Endothelial cell of umbilical vein (primary cell): ENCODE data around the gene NFKB2. TPM values are rescaled to one million over a fixed set of nuclear protein-coding genes. Genes with fewer than 3 reads are reported as not detected.

Experiments used
- BruUV-seq: library from RNA; stranded (reverse); fragments of 400-500 nt; replicated peaks from 2 replicates; lab custom pipeline; 2021; lab: Mats Ljungman, UMichigan
- CTCF ChIA-PET: fragments of 300-600, 350-600 bp; sonication (Branson Sonifier 250); formaldehyde crosslinking; loops from one replicate; lab custom pipeline; 2021; ENCODE audit warnings: antibody characterized with exemption, inconsistent platforms; lab: Charles Lee
- POLR2A ChIA-PET: fragments of 300-600, 350-600 bp; sonication (Branson Sonifier 250); formaldehyde crosslinking; loops from one replicate; lab custom pipeline; 2021; ENCODE audit warnings: antibody characterized with exemption, inconsistent platforms; lab: Charles Lee
- DNase-seq: peaks from one replicate; pipeline ENCODE4 v3.0.0-alpha.2; 2011; ENCODE audit warnings: low read depth, low spot score
- FAIRE-seq: peaks from 2 replicates; lab custom pipeline; 2011; peaks lifted over from hg19 to GRCh38; lab: Jason Lieb, UNC
- H2AFZ ChIP-seq: 2 replicates; pipeline ENCODE4 v1.6.0; 2012; ENCODE audit warnings: low read depth, low read length, control low read depth, inconsistent platforms
- H3K27ac ChIP-seq: 2 replicates; pipeline ENCODE4 v1.5.1; 2011; ENCODE audit warnings: low read depth, mild to moderate bottlenecking, control low read depth, low read length, moderate library complexity; ENCODE audit not compliant: insufficient read depth
- H3K27me3 ChIP-seq, 2 experiments: 2 replicates each; pipeline versions ENCODE4 v1.6.0 to v1.6.1; 2011; ENCODE audit warnings: low read length in 2 of 2, mixed read lengths in 1 of 2; ENCODE audit not compliant: control insufficient read depth in 2 of 2, insufficient read depth in 2 of 2
- H3K36me3 ChIP-seq, 2 experiments: 2 replicates in 1 of 2; 3 replicates in 1 of 2; pipeline ENCODE4 v1.5.1; 2011; ENCODE audit warnings: low read length in 2 of 2, mild to moderate bottlenecking in 1 of 2, moderate library complexity in 1 of 2; ENCODE audit not compliant: control insufficient read depth in 2 of 2, insufficient read depth in 2 of 2; ENCODE audit errors: extremely low read depth in 1 of 2
- H3K4me1 ChIP-seq: 3 replicates; pipeline ENCODE4 v1.5.1; 2011; ENCODE audit warnings: mild to moderate bottlenecking, low read length; ENCODE audit not compliant: control insufficient read depth, insufficient read depth; ENCODE audit errors: extremely low read depth
- H3K4me2 ChIP-seq: 2 replicates; pipeline ENCODE4 v1.6.1; 2011; ENCODE audit warnings: low read length, control low read depth, mixed read lengths; ENCODE audit not compliant: insufficient read depth
- H3K4me3 ChIP-seq, 3 experiments: fragments of 200-600 bp in 1 of 3; sonication (generic), shearing (Covaris generic) in 1 of 3; replicated peaks in 1 of 3; 2 replicates each; pipeline ENCODE4 v1.5.1; 2011 to 2016; ENCODE audit warnings: control low read depth in 3 of 3, low read length in 3 of 3, mild to moderate bottlenecking in 2 of 3, inconsistent platforms in 1 of 3, low read depth in 1 of 3, moderate library complexity in 1 of 3; ENCODE audit not compliant: insufficient read depth in 1 of 3
- H3K79me2 ChIP-seq: 2 replicates; pipeline ENCODE4 v1.6.0; 2012; ENCODE audit warnings: low read length, inconsistent platforms; ENCODE audit not compliant: control insufficient read depth, insufficient read depth
- H3K9ac ChIP-seq: replicated peaks from 2 replicates; pipeline ENCODE3; 2011; ENCODE audit warnings: low read length, control low read depth; ENCODE audit not compliant: insufficient read depth; ENCODE audit errors: extremely low read depth
- H3K9me1 ChIP-seq: replicated peaks from 3 replicates; pipeline ENCODE4 v1.6.0; 2011; ENCODE audit warnings: mild to moderate bottlenecking, low read length; ENCODE audit not compliant: control insufficient read depth, insufficient read depth; ENCODE audit errors: extremely low read depth
- H3K9me3 ChIP-seq: replicated peaks from 2 replicates; pipeline ENCODE4 v1.5.1; 2012; ENCODE audit warnings: low read length, inconsistent platforms; ENCODE audit not compliant: control insufficient read depth, insufficient read depth
- H4K20me1 ChIP-seq: replicated peaks from 2 replicates; pipeline ENCODE3; 2011; ENCODE audit warnings: mild to moderate bottlenecking, low read length; ENCODE audit not compliant: control insufficient read depth, insufficient read depth; ENCODE audit errors: extremely low read depth
- EZH2 ChIP-seq: IDR thresholded peaks from 2 replicates; pipeline ENCODE4 v1.6.1; 2012; ENCODE audit warnings: borderline replicate concordance, low read depth, mild to moderate bottlenecking, moderate library complexity, low read length, inconsistent platforms; ENCODE audit not compliant: severe bottlenecking
- FOS ChIP-seq: IDR thresholded peaks from 2 replicates; pipeline ENCODE4 v1.6.1; 2011; ENCODE audit warnings: mild to moderate bottlenecking, low read length, moderate library complexity, borderline replicate concordance; ENCODE audit not compliant: insufficient read depth
- GATA2 ChIP-seq: IDR thresholded peaks from 2 replicates; pipeline ENCODE4 v1.7.0; 2011; ENCODE audit warnings: low read depth, mild to moderate bottlenecking, moderate library complexity, mixed read lengths, low read length; ENCODE audit not compliant: insufficient read length, insufficient read depth
- JUN ChIP-seq: IDR thresholded peaks from 2 replicates; pipeline ENCODE4 v1.6.1; 2011; ENCODE audit warnings: borderline replicate concordance, low read depth; ENCODE audit not compliant: insufficient read length, insufficient read depth
- MYC ChIP-seq: IDR thresholded peaks from one replicate; pipeline ENCODE4 v1.6.1; 2011; ENCODE audit warnings: mild to moderate bottlenecking, low read depth, low read length
- POLR2A ChIP-seq: IDR thresholded peaks from 2 replicates; pipeline ENCODE4 v1.6.1; 2012; ENCODE audit warnings: low read depth, mild to moderate bottlenecking, control low read depth, low read length
- POLR2AphosphoS5 ChIP-seq: IDR thresholded peaks from 2 replicates; pipeline ENCODE4 v1.6.1; 2012; ENCODE audit warnings: low read depth, mild to moderate bottlenecking, control low read depth, low read length, moderate library complexity; ENCODE audit not compliant: insufficient read depth
- dilution Hi-C: fragments of 300-500 bp; cut with MboI; formaldehyde crosslinking; loops from one replicate; pipeline ENCODE4 v1.15.0; 2019; ENCODE audit warnings: low sequenced_read_pairs; ENCODE audit not compliant: extremely low pct_ligation_motif_present
- intact Hi-C: fragments of 100-400 bp; cut with micrococcal nuclease; formaldehyde crosslinking; loops from one replicate; pipeline ENCODE4 v1.10.0; 2022
- polyA plus RNA-seq, 4 experiments: library from polyadenylated mRNA; depleted of rRNA in 3 of 4; stranded (reverse) in 3 of 4; unstranded in 1 of 4; fragments of >200 nt; gene quantifications; 2 replicates each; pipeline versions ENCODE4 v1.2.1 to v1.2.3, GENCODE V29; 2011 to 2012; ENCODE audit warnings: missing spikeins in 1 of 4
- total RNA-seq: library from RNA; stranded (reverse); gene quantifications from 2 replicates; pipeline ENCODE4 v1.2.3, GENCODE V29; 2021
- TF ChIP-seq, protein P1 (sequence below): IDR thresholded peaks from 2 replicates; pipeline ENCODE4 v1.6.1; 2011; ENCODE audit not compliant: insufficient read depth, insufficient read length
- TF ChIP-seq, protein P2 (sequence below), 2 donors: IDR thresholded peaks; 1 replicate in 1 of 2; 2 replicates in 1 of 2; pipeline ENCODE4 v1.5.1; 2011; ENCODE audit warnings: low read length in 2 of 2, mild to moderate bottlenecking in 2 of 2, moderate library complexity in 2 of 2, control low read depth in 1 of 2, inconsistent platforms in 1 of 2, low read depth in 1 of 2; ENCODE audit not compliant: insufficient read depth in 1 of 2; ENCODE audit errors: extremely low read depth in 1 of 2

Gene NFKB2
- total and polyA plus RNA-seq, 2 donors (not counting 3 experiments of a cell fraction or from before 2014, with no cell fraction given), result 21.0 to 25.6 TPM

DNA sequence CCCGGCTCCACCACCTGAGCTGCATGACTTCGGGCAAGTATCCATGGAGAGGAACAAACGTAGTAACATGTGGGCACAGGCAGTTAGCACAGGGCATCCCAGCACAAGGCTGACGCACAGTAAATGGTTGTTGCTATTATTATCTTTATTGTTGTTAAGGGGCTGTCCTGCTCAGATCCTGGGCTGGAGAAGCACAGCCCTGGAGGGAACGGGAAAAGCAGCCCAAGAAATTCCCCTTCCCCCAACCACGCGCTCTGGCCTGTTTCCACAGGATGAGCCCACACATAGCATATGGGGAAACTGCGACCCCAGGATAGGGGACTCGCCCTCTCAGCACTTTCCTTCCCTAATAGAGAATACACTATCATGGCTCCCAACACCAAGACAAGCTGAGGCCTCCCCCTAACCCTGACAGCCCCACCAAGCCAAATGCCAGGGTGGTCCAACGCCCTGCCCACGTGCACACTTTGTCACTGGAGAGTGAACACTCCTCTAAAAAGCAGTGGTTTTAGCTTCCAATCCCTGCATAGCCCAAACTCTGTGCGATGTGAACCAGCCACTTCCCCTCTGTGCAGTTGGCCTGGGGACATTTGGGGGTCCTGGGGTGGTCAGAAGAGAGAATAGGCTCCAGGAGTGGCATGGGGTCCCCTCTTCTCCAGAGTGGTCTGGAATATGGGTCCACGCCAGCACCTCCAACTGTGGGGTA lies 12.1 kb downstream of the NFKB2 start:
- TF ChIP-seq, protein P1, sequence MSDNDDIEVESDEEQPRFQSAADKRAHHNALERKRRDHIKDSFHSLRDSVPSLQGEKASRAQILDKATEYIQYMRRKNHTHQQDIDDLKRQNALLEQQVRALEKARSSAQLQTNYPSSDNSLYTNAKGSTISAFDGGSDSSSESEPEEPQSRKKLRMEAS, result no peak
- TF ChIP-seq MYC, result no peak
- no peak for TF ChIP-seq FOS
- no peak for TF ChIP-seq EZH2
- TF ChIP-seq POLR2AphosphoS5, result no peak
- TF ChIP-seq POLR2A, result no peak
- no peak for TF ChIP-seq GATA2
- no peak for TF ChIP-seq JUN
- TF ChIP-seq, protein P2, sequence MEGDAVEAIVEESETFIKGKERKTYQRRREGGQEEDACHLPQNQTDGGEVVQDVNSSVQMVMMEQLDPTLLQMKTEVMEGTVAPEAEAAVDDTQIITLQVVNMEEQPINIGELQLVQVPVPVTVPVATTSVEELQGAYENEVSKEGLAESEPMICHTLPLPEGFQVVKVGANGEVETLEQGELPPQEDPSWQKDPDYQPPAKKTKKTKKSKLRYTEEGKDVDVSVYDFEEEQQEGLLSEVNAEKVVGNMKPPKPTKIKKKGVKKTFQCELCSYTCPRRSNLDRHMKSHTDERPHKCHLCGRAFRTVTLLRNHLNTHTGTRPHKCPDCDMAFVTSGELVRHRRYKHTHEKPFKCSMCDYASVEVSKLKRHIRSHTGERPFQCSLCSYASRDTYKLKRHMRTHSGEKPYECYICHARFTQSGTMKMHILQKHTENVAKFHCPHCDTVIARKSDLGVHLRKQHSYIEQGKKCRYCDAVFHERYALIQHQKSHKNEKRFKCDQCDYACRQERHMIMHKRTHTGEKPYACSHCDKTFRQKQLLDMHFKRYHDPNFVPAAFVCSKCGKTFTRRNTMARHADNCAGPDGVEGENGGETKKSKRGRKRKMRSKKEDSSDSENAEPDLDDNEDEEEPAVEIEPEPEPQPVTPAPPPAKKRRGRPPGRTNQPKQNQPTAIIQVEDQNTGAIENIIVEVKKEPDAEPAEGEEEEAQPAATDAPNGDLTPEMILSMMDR (IDR thresholded peaks at IDR 0.05; ENCODE audit: extremely low read depth in 1 of 2, insufficient read depth in 1 of 2, low read depth in 1 of 2, low read length in 2 of 2), result no peak
- H3K27me3 ChIP-seq, result peaks cover 37 to 44% of the 10 kb centered on the region in 2 experiments
- no TSS peak for BruUV-seq
- H3K4me2 ChIP-seq, result no peak overlapping the region
- peaks cover 0 to under 1% of the 10 kb centered on the region in 2 experiments for H3K36me3 ChIP-seq
- POLR2A ChIA-PET, result no interaction called here
- H3K9me1 ChIP-seq, result no peaks in the 10 kb centered on the region
- intact Hi-C loops, result no loop called here
- H2AFZ ChIP-seq, result no peak overlapping the region
- no peaks in the 10 kb centered on the region for H3K4me1 ChIP-seq
- H3K9me3 ChIP-seq, result no peaks in the 10 kb centered on the region
- DNase-seq, result no peak
- no peak for FAIRE-seq
- dilution Hi-C loops, result no loop called here
- CTCF ChIA-PET, result interaction anchor here (1.1 to 5.8 kb wide), 4 partner anchors 15 to 188 kb away, joined by 4 to 51 read pairs (median 6); partner anchors contain the start of gene FBXL15
- H3K27ac ChIP-seq, result no peak overlapping the region
- no peak overlapping the region for H3K4me3 ChIP-seq
- H3K9ac ChIP-seq, result no peak overlapping the region
- no peaks in the 10 kb centered on the region for H4K20me1 ChIP-seq
- no peaks in the 10 kb centered on the region for H3K79me2 ChIP-seq
